HG02981 (cell line): ENCODE data around the gene AUTS2.
A peak's percentile ranks its signal among the peaks of the same experiment; 100 is the strongest.

Source experiments
- ATAC-seq: cut with Tn5 transposase; IDR thresholded peaks from one replicate; pipeline ENCODE4 v1.9.1; 2021; ENCODE audit warnings: mild to moderate bottlenecking, moderate library complexity; ENCODE audit not compliant: unreplicated experiment

AUTS2 gene

DNA sequence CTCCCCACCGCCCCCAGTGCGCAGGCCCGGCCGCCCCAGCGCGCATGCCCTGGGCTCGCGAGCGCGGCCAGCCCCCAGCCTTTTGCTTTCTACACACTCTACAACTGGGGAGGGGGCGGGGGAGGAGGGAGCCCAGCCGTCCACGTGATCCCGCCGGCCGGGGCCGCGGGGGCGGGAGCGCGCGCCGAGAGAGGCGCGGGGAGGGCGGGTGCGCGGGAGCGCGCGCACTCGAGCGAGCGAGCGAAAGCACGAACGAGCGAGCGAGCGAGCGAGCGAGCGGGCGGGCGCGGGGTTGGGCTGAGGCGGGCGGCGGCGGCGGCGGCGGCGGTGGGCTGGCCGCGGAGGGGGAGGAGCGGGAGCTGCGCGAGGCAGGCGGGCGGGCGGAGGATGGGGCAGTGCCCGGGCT is at the start of gene AUTS2:
Gene AUTS2 (plus strand): TSS at position 395 of the 406 bp plus-strand sequence. CDS start 1,179 bp downstream, outside the sequence.
- peak; percentile 58 for ATAC-seq

DNA sequence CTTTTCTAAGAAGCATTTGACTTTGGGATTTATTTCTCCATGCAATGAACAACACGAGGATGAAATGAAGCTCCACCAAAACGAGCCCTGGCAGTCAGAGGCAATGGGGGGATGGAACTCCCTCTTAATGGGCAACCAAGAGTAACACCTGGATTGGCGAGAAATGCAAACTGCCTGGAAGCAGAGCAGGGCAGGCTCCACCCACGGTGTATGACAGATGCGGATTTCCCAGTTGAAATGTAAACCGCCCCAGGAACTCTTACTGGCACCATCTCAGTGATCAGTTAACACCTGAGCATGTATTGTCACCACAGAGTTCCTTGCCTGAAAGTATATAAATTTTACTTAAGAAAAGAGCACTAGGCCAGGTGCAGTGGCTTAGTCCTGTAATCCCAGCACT is 47.3 kb upstream of the AUTS2 start:
- ATAC-seq = no peak

DNA sequence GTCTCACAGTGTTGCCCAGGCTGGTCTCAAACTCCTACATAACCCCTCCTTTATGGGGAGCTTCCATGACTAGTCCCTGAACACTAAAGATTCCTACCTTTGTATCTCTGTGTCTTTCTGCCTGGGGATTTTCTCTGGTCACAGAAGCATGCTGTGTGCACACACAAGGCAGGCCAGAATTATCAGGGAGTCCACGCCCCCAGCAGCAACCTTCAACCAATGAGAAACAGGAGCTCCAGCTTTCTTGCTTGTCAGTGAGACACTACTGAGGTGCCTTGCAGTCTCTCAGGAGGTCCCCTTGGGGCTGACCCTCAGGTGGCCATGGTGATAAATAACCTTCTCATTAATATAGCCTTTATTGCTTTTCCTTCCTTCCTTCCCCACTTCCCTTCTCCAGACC is 45.1 kb upstream of the AUTS2 start:
- ATAC-seq = no peak

DNA sequence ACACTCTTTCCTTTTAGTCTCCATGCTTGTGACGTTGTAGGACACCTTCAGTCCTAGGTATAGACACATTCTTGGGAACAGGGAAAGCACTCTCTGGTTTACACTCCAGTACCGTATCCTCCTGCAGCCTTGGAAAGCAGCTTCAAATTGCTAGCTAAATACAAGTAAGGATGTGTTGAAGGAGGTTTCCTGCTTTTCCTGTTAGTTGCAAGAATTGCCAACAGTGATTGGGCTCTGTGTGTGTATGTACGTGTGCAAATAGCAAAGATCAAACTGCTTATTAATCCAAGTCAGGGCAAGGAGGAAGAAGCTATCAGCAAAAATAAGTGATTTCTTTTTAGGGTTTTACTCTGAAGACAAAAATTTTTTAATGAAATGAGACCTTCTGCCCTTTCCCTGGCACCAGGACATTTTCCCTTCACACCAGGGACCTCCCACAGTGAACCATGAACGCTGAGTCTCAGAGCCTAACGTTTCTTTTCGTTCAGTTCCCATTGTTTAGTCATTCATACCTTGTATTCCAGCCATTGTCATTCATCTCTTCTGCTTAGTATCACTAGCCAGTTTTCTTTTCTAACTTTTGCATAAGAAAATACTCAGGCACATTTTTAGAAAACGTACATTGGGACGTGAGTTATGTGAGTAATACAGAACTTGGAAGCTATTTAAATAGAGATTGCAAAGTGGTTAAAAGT is 36.9 kb upstream of the AUTS2 start:
- ATAC-seq = no peak

DNA sequence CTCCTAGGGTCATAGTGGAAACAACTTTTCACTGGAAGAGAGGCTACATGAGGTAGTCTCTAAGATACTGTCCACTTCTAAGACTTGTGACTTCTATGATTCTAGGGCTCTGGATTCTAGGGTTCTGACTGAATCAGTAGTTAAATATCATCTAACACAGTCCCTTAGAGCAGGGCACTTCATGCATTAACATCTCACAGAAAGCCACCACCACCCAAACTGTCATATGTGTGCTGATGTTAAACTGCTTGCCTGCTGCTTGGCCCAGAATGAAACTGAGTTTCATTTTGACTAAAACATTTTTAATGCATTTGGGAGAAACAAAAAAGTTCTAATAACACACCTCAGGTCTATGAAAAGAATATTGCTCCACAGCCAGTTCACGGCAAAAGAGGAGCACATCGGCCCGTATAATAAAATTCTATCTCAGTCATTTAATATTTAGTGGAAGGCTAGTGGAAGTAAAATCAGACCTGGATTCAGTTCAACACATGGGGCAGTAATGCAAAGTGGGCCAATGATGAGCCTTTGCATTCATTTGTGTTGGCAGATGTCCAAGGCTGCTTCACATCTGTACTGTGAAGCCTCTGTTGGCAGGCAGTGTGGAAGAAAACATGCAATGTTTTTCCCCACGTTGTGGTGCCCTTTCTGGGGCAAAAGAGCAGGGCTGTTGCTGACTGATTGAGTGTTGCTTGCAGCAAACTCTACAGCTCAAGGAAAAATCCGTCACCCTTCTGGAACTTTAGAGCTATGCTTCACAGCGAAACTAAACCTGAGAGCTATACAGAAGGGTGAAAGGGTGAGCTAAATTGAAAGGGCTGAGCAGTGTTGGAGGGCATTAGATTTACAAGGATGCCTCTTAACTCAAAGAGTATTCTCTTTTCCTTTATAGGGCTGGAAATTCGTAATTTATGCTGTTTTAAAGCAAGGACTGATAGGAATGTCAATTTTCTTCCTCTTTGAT is 33.5 kb upstream of the AUTS2 start:
- ATAC-seq = peak; percentile 61

DNA sequence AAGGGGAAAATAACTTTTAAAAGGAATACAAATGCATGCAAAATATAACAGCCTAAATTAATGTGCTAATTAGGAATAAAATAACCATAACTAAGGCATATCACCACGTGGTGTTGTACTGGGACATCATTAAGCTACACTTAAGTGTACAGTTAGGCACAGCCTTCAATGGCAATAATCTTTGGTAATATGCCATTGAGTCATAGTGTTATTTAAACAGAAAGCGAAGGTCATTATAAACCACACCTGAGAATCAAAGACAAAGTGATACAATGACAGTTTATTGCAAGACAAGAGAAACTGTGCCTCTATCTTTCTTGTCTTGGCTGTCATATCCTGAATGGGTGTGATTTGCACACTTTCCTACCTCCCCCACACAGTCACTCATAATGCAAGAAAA is 30.5 kb upstream of the AUTS2 start:
- no peak for ATAC-seq

DNA sequence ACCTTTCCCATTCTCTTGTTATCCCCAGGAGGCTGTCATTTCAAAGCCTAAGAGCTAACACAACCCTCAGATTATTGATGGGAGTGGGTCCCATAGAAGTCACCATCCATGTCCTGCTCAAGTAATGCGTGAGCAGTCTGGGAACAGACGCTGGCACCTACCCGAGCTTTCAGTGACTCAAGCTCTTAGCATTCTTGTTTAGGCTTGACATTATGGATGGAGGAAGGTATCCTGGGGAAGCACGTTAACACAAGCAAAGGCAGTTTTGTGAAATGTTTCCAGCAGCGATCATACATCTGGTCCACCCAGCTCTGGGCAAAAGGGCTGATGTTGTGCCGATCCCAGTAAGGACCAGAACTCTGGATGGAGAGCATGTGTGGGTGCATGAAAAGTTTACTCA is 30.0 kb upstream of the AUTS2 start:
- no peak for ATAC-seq

DNA sequence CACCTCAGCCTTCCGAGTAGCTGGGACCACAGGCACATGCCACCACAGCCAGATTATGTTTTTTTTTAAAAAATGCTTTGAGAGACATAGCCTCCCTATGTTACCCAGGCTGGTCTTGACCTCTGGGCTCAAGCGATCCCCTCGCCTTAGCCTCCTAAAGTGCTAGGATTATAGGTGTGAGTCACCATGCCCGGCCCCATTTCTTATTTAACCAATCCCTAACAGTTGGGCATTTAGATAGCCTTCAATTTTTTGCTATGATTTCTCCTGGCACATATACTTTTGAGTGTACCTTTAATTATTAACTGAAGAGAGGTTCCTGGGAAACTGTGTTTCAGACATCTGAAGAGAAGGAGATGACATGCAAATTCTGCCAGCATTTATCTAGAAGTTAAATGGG is 22.6 kb upstream of the AUTS2 start:
- ATAC-seq = no peak

DNA sequence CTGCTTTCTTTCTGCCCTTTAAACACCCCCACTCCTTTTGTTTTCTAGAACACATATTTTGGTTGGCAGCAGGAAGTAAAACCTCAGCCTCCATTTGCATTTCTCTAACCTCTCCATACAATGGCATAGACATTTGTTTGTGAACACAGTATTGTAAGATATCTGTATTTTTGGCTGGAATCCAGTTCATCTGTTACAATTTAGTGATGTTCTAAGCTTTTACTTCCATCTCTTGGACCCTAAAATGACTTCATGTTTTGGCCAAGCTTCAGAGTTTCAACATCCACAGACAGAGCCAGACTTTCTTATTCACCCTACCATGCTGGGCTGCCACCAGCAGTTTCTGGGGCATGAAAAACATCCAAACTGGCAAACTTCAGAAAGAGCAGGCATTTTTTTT is 21.1 kb upstream of the AUTS2 start:
- no peak for ATAC-seq

DNA sequence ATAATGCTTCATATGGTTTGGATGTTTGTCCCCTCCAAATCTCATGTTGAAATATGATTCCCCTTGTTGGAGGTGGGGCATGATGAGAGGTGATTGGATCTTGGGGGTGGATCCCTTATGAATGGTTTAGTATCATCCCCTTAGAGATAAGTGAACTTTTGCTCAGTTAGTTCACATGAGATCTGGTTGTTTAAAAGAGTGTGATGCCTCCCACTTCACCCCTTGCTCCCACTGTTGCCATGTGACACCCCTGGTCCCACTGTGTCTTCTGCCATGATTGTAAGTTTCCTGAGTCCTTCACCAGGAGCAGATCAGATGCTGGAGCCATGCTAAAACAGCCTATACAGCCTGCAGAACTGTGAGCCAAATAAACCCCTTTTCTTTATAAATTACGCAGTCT is 13.1 kb upstream of the AUTS2 start:
- no peak for ATAC-seq

DNA sequence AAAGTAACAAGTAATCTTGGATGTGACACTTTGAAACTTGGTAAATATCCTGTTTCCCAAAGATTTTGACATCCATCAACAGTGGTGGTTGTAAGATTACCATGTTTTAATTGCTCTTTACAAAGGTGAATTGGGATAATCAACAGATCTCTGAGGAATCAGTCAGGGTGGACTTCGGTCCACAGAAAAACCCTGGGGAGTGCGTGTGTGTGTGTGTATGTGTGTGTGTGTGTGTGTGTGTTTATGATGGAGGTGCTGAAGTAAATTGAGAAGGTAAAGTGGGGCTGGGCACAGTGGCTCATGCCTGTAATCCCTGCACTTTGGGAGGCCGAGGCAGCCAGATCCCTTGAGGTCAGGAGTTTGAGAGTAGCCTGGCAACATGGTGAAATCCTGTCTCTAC is 12.0 kb upstream of the AUTS2 start:
- no peak for ATAC-seq

DNA sequence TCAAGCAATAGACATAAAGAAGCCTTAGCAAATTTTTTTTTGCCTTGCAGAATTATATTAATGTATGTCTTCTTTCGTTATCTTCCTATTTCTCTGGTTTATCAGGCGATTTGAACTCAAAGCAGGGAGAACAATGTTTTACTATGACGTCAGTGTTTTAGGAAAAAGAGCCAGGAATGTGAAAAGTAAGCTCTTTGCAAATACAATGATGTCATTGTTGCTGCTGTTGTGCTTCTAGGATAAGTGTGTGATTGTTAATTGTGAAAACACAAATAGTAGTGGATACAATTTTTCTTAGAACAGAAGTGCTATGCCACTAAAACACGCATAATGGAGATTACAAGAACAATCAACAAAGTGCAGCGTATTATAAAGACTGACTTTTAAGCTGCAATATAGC is 9.5 kb upstream of the AUTS2 start:
- ATAC-seq = no peak

DNA sequence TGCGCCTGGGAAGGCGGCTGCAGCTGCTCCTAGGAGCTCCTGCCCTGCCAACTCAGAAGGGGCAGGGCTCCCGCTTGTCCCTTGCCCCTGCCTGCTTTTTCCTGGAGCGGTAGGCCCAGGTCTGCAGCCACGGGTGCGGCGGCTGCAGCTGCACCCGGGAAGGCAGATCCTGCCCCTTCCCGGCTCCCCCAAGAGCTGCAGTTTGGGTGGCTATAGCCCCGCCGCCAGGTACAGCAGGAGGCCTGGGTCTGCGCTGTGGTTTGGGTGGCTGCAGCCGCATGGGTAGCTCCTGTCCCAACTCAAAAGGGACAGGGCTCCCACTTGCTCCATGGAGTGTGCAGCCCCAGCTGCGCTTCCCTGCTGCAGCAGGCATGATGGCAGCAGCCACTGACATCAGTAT is 6.5 kb upstream of the AUTS2 start:
- no peak for ATAC-seq

DNA sequence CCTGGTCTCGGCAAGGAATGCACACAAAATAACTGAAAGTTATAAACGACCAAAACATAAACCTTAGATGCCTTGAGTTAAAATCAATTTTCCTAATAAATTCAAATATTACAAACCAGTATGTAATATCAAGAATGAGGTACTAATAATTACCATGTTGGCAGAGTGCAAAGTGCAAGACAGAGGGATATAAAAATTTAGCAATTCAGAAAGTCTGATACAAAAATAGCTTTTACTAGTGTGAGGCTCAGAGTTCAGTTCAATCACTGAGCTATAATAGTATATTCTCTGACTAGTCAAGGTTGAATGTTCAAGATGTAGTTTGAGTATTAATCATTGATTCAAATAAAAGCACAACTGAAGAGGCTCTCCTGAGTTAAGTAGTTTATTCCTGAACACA is 4.8 kb upstream of the AUTS2 start:
- ATAC-seq = no peak

DNA sequence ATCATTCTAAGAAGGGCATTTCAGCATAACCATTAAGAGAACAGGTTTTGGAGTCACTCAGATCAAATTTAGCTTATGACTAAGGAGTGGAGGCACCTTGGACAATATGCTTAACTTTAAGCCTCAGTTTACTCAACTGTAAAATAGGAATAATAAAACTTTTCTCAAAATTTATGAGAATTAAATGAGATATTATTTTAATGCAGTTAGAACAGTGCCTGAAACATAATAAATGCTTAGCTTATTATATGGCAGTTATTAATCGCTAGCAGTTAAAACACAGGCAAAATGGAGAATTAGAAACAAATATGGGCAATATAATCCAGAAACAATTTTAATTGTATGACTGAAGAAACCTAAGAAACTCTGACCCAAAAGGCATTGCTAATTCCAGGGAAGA is 2.9 kb upstream of the AUTS2 start:
- no peak for ATAC-seq

DNA sequence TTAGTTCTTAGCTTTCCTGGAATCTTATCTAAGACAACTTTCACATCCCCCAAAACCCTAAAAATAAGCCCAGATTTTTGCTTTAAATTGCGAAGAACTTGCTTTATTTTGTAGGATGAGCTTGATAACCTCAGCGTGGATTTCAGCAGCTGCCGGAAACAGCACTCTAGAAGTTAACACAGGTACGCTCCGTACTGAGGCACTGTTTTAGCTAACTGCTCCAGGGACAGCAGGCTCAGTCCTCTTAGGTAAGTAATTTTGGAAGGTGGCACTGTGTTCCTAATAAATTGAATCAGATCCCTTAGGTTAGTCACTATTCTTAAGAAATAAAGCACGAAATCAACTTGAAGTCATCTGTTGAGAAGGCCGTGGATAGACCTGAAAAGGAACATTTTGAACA is 2.2 kb upstream of the AUTS2 start:
- no peak for ATAC-seq

DNA sequence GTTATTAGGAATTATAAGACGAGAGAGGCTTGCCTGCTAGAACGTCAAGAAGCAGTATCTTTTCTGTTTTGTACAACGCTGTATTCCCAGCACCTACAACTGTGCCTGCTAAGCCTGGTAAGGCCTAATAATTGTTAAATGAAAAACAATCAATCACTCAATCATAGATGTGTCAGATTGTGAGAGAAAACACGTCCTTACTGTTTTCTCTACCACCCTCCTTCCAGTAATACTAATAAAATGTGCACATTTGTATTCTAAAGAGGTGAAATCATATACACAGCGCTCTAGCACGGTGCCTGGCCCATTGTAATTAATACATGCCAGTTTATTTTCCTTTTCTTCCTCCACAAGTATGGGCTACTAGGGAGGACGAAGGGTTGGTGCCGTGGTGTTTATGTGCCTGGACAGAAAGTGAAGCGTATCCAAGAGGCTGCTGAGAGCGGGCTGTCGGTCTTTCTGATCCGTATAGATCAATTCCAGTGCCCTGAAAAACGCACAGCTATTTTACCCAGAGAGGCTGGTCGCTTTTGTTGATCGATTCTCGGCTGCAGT is 1.5 kb upstream of the AUTS2 start:
- ATAC-seq = no peak

DNA sequence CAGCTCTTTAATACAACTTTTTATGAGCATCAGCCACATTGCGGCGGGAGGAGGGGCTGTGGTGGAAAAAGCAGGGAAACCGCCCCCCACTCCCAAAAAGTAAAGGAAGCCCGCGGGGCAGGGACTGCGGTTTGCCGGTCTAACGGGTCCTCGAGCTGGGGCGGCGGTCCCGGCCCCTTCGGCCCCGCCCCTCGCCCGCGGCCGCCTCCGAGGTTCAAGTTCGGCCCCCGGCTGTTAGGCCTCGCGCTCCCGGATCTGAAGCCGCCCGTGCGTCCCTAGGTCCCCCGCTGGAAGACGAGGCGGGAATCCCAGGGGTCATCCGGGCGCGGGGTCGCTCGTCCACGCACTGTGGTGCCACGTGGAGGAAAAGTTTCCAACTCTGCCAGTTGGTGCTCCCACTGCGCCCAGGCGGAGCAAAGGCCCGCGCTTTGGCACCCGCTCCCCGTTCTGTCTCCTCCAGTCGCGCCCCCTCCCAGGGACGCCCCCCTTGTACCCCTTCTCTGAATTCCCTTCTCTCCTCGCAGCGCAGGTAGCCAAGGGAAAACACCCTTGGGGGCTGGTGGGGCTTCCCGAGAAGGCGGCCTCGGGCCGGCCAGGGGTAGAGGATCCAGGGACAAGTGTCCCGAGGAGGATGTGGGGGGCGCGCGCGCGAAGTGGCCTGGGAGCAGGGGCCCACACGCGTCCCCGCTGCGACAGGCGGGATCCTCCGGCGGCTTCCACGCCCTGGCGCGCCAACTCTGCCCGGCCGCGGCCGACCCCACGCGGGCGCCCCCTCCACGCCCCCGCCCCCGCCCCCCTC is 798 bp upstream of the AUTS2 start:
- peak; percentile 25 for ATAC-seq

DNA sequence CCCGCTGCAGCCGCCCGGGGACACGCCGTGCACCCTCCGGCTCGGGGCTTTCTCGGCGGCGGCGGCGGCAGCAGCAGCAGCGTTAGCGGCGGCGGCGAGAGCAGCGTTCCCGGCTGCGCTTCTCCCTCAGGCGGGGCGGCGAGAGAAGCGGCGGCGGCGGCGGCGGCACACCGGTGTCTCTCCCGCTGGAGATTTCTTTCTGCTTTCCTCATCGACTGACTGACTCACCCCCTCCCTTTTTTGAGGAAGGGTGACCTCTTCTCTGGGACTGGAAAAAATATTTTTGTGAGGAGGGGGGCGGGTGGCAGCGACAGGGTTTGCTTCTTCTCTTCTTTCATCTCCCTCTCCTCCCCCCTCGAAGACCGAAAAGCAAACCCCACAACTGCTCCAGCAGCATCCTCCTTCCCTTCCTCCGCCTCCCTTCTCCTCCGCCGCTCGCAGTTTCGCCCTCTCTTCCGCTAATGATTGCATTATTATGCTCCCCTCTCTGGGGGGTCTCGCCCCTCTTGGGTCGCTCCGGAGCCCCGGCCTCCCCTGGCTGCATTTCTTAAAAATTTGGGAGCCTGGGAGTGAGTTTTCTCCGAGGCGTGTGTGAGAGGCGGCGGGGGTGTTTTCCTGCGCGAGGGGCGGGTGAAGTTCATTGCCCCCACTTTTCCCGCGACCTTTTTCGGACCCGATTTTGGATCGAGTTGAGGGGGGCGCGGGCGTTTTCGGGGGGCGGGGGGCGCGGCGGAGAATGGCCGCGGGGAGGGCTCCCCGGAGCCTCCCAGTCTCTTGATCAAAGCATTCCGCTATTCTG is 411 bp downstream of the AUTS2 start:
- ATAC-seq = no peak

DNA sequence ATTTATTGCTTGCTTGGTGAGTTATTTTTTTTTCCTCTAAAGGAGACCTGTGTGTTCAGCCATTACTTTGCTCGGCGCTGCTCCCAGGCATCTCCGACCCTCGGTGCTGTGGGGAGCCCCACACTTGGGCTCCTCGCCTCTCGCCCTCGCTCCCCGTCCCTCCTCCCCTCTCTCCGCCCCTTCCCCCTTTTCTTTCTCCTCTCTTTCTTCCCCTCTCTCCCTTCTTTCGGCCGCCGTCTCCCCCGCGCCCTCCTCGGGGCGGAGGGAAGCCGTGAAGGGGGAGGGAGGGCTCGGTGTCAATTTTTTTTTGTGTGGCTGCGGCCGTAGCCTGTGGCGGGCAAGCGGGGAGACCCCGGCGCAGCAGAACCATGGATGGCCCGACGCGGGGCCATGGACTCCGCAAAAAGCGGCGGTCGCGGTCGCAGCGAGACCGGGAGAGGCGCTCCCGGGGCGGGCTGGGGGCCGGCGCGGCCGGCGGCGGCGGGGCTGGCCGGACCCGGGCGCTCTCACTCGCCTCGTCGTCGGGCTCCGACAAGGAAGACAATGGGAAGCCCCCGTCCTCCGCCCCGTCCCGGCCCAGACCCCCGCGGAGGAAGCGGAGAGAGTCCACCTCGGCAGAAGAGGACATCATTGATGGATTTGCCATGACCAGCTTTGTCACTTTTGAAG is 1.1 kb downstream of the AUTS2 start:
- ATAC-seq = no peak
